Cortex of kidney (tissue), 1 donor: ENCODE measurements around the gene RPF1.
"Not testable (repeated sequence)": the region's sequence is repeated elsewhere in the genome, so short reads cannot be mapped to it uniquely, and the experiment has no call there.

Experiments used
- DNase-seq: peaks from one replicate; lab custom pipeline; 2025; lab: John Stamatoyannopoulos, UW

The RPF1 gene

DNA sequence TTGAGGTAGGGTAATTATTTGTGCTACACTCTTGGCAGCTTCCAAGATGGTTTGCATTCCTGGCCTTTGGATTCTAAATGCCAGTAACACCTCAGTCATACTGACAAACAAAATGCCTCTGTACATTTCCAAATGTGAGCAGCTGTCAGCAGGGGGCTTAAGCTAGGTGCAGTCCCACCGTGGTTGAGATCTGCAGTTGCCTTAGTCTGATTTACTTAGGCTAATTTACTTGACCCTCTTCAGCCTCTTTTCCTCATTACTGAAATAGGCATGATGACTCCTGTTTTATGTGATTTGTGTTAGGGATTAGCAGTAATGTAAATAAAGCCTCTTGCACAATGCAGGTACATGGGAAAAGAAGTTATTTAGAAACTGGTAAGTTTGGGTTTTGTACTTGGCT is 13.7 kb downstream of the RPF1 start:
- DNase-seq = no peak

DNA sequence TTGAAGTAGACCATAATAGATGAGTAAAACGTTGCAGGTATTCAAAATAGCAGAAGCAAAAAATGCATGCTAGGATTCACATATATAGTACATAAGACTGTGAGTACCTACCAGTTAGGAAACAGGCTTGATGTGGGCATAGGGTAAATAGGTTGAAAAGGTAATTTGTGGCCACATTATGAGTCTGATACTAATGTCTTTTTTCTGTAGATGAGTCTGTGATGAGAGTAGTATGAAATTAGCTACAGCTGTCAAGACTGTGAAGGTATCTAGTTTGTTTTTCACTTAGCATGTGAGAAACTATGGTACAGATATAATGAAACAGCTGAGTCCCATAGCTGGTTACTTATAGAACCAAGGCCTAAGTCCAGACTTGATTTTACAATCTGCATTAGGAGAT is 14.7 kb downstream of the RPF1 start:
- DNase-seq = no peak

DNA sequence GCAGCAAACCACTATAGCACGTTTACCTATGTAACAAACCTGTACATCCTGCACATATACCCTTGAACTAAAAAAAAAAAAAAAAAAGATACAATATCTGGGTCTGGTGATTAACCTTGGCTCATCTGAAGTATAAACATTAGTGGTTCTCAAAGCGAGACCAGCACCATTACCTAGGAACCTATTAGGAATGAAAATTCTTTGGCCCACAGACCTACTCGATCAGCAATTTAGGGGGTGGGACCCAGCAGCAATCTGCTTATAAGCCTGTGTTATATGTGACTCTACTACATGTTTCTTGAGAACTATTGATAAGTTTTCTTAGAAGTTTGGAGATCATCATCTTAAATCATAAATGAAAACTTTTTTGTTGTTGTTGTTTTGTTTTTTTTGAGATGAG is 17.4 kb downstream of the RPF1 start:
- DNase-seq = no peak

DNA sequence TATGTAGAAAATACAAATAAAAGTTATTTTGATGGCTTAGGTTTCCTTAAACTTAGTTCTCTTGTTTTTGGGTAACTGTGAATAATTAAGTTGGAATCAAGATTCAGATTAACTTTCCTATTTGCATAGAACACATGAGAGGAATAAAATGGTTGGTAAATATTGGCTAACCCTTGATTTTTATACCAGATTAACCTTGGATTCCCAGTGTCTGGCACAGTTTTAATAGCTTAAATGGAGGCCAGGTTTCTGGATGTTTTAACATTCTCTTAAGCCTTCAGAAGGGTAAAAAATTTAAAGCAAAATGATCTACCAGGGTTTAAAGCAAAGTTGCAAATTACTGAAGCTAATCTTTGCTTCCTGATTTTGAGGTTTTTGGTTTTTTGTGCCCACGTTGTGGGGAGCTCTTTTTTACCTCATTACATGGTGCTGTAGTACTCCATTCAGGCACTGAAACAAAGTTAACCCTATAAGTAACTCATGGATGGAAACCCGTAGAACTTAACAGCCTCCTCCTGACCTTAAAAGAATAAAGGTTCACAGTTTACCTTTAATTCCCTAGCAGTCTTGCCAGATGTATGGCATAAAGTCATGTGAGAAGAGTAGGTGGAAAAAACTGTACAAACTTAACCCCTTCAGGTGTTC is 18.7 kb downstream of the RPF1 start:
- DNase-seq = no peak

DNA sequence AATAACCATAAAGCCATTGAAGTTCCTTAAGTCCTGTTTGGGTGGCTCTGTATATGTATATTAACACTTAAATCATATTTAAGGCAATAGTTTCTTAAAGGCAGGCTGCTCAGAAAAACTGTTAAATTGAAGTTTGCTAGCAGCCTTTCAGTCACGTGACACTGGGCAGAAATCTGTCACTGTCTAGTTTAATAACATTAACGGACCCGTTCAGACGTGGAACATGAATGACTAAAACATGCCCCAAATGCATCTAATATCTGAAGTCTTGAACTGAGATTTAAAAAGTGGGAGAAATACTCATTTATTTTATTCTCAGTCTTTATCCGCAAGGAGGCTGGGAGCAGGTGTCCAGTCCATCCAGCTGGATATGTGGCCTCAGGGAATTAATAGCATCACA is 23.9 kb downstream of the RPF1 start:
- DNase-seq = no peak

DNA sequence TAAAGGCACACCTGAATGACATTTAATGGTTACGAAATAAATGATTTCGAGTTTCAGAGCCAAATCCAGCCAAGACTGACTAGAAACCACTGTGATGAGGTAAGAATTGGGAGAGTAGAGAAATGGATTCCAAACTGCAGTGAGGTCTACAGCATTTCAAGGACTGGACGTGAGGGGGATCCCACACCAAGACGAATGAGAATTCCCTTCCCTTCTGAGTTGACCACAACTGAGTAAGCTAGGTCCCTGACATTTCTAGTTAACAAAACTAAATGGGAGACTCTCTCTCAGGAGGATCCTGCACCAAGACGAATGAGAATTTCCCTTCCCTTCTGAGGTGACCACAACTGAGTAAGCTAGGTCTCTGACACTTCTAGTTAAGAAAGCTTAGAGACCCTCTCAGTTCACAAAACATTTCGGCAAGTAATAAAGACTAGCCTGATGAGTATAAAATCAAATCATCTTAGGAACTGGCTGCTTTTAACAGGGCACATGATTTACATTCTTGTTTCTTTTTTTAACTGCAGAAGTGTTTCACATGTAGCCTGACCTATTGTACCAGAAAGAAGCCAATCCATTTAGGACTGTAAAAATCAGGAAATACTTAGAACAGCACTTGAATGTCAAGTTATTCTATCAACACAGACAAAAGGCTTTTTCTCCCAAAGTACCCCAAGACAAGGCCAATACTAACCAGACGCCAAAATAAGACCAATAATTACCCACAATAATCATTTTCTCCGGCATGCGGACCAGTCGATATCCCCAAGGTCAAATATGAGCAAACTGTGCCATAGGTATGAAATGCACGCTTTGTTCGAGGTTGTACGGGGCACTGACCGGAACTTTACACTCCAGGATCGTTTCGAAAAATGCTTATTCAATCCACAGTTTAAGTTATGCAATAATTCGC is 25.8 kb downstream of the RPF1 start:
- DNase-seq = no peak

DNA sequence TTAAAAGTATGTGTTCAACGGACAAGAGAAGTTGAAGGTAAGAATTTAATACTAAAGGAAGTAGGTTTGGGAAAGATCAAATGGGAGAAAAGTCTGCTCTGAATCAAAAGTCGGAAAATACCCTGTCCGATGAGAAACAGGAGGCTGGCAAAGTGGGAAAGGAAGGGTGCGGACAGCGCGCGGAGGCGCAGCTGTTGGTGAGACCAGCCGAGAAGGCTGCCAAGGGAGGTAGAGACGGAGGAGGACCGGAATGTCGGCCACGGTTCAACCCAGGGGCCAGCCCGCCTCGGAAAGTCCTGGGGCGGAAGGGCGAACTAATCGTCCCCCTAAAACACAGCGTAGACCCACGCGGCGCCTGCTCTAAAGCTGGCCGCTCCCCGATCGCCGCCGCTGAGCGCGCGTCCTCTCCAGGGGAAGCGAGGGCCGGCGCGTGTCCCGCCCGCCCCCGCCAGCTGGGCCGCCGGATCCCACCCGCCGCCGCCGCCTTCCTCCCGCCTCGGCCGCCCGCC is 26.5 kb downstream of the RPF1 start:
- DNase-seq = peak; percentile 66

DNA sequence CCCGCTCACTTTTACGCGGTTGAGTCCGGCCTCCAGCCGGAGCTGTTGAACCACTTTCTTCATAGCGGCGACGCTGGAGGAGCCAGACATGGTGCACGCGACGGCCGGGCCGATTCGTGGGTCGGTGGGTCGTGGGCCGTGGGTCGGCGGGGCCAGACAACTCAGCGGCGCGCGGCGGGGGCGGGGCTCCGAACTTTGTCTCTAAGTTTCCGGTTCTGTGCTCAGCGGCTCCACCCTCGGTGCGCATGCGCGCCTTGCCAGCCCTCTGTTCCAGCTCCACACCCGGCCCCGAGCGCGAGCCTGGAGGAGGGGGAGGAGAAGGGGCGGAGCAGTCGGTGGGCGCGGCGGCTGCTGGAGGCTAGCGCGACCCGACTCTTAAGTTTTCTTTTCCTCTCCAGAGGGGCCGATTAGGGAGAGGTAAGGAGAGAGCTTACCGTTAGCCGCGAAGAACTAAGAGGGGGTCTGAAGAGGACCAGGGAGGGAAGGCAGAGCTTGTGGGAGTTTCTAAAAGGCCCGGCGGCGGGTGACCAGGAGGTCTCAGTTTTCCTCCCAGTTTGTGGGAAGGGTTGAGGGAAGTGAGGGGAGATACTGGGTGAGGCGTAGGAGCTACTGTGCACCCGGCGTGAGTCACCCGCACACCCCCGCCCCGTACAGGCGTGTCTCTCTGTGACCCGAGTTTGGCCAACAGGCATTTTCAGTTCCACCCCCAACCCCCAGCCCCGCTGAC is 27.1 kb downstream of the RPF1 start, which contains the start of the genes GNG5 and SPATA1:
GNG5 (minus strand) TSS at position 580 of the 727 bp plus-strand sequence; CDS start at position 90, 490 bp downstream.
SPATA1 (plus strand) TSS at position 385 of the 727 bp plus-strand sequence. CDS start 9,974 bp downstream, outside the sequence.
- peak; percentile 94 for DNase-seq

DNA sequence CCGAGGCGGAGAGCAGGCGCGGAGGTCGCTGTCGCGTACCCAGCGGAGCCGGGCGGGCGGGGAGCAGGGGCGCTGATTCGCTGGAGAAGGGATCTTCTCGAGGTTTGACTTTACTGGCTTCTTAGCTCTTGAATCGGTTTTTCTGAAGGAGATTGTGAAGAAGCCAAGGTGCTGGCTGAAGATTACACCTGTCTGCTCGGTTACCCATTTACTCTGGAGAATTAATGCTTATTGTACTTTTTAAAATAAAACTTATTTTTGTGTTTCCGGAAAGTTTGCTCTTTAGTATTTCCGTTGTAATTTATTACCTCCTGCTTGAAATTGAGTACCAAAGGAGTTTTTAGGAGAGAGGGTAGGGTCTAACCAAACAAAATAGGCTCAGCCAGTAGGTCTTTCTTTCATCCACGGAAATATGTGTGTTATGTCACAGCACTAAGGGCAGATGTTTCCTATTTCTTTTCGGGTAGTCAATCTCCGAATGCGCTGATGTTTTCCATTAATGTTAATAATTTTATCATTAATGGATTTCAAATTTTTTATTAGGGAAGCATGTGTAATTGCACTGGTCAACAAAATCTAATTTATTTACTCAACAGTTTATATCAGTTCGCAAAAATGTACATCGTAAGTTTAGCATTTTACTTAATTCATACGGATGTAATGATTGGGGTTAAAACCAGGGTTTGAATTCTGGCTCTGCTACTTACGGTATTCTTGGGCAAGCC is 27.8 kb downstream of the RPF1 start:
- DNase-seq = no peak

DNA sequence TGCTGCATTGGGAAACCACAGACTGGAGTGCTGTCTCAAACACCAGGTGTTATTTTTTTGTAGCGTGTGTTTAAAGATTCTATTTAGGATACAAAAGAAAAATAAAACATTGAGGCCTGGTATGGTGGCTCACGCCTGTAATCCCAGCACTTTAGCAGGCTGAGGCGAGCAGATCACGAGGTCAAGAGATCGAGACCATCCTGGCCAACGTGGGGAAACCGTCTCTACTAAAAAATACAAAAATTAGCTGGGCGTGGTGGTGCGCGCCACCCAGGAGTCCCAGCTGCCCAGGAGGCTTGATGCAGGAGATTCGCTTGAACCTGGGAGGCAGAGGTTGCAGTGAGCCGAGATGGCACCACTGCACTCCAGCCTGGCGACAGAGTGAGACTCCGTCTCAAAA is 28.8 kb downstream of the RPF1 start:
- not testable (repeated sequence) for DNase-seq

DNA sequence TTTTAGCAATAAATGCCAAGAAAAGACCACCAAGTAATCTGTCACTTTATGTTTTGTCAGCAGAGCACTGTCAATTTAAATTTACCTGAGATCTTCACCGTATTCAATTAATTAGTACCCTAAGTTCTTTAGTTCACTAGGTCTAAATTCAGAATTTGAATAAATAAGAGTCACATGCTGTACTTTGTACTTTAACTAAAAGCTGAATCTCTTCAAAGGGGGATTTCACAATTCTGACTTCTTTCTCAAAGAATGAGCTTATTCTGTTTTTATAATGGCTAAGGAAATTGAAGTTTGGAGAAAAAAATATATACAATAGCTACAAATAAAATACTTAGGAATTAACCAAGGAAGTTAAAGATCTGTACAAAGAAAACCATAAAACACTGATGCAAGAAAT is 29.4 kb downstream of the RPF1 start:
- no peak for DNase-seq

DNA sequence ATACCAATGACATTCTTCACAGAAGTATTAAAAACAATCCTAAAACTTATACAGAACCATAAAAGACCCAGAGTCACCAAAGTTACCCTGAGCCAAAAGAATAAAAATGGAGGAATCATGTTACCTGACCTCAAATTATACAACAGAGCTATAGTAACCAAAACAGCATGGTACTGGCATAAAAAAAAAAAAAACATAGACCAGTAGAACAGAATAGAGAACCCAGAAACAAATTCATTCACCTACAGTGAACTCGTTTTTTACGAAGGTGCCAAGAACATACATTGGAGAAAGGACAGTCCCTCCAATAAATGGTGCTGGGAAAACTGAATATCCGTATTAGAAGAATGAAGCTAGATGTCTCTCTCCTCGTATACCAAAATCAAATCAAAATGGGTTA is 30.0 kb downstream of the RPF1 start:
- no peak for DNase-seq

DNA sequence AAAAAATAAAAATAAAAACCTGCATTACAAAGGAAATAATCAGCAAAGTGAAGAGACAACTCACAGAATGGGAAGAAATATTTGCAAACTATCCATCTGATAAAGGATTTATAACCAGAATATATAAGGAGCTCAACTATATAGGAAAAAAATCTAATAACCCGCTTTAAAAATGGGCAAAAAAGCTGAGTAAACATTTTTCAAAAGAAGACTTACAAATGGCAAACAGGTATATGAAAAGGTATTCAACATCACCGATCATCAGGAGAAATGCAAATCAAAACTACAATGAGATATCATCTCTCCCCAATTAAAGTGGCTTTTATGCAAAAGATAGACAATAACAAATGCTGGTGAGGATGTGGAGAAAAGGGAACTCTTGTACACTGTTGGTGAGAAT is 31.1 kb downstream of the RPF1 start:
- DNase-seq = no peak

DNA sequence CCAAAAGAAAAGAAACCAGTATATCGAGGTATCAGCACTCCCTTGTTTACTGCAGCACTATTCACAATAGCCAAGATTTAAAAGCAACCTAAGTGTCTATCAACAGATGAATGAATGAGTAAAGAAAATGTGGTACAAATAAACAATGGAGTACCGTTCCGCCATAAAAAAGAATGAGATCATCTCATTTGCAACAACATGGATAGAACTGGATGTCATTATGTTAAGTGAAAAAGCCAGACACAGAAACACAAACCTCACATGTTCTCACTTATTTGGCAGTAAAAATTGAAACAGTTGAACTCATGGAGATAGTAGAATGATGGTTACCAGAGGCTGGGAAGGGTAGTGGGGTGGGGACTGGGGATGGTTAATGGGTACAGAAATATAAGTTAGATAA is 31.6 kb downstream of the RPF1 start:
- DNase-seq = no peak

DNA sequence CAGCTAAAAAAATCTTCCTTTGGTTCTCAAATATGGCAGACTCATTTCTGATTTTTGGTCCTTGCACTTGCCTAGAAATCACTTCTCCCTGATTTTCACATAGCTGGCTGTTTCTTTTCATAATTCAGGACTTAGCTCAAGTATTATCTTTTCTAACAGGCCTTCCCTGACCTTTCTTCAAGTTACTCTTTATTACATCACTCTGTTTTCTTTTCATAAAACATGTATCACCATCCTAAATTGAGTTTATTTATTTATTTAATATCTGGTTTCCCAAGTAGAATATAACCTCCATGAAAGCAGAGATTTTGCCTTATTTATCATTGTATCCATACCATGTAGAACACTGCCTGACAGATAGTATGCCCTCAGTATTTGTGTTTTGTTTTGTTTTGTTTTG is 45.5 kb downstream of the RPF1 start:
- no peak for DNase-seq

DNA sequence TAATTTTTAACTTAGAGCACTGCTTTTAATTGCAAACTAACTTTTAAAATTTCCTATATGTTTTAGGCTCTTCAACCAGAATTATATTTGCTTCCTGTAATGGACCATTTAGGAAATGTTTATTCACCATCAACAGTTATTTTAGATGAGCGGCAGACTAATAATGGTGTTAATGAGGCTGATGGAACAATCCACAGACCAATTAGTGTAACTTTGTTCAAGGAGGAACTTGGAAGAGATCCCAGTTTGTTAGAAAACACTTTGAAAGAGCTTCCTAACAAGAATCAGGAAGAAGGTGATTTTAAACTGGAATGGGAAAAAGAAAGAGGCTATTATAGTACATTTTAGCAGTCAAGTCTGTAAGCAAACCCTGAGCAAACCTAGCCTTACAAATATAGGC is 46.7 kb downstream of the RPF1 start:
- no peak for DNase-seq

DNA sequence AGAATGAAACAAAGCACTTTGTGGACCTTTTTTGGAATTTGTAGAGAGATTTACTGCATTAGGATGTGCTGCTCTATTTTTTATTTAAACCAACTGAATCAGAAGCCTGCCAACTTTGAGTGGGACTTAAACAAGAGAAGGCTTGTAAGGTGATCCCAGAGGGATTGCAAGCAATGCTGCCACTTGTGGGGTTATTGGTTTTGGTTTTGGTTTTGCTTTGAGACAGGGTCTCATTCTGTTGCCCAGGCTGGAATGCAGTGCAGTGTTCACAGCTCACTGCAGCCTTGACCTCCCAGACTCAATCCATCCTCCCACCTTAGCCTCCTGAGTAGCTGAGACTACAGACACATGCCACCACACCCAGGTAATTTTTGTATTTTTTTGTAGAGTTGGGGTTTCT is 59.5 kb downstream of the RPF1 start:
- DNase-seq = no peak

DNA sequence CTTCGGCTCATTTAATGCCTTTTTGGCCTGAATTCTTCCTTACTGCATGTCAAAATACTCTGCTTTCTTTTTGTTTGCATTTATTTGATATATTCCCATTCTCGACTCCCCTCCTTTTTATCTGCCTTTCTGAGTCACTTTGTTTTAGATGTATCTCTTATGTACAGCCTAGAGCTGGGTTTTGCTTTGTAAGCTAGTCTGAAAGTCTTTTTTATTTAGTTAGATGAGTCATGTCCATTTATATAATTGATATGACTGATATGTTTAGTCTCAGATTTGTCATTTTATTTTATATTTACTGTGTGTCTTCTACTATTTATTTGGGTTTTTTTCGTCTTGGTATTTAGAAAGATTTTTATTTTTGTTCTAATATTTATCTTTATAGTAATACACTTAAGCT is 60.9 kb downstream of the RPF1 start:
- DNase-seq = no peak

DNA sequence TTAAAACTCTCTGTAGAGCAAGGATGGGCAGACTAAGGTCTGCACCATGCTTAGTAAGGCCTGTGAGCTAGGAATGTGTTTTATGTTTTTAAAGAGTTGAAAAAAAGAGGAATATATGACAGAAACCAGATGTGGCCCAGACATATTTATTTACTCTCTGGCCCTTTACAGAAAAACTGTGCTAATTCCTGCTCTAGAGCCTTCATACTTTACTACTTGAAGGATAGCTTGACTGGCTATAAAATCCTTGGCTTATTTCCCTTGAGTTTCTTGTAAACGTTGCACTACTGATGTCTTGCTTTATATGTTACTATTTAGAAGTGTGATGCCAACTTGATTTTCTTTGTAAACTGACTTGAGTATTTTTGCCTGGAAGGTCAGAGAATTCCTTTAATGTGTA is 61.7 kb downstream of the RPF1 start:
- DNase-seq = no peak

DNA sequence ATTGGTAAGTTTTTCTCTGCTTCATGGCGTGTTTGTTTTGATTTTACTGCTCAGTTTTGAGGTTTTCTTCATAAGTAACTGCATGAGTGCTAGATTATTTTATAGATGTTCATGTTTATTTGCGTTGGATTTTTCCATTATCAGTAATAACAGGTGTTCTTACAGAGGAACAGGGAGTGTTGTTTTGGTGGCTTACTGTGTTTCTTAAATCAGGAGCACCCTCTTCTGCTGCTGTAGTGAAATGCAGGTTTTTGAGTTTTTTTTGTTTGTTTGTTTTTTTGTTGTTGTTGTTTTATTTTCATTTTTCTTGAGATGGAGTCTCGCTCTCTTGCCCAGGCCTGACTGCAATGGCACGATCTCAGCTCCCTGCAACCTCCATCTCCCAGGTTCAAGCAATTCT is 62.6 kb downstream of the RPF1 start:
- DNase-seq = no peak
